Loucy (cell line): ENCODE results near the gene CRYGC.

Experiments
- EZH2phosphoT487 ChIP-seq: fragments of 200-600 bp; IDR thresholded peaks from 2 replicates; pipeline ENCODE4 v1.6.1; 2018; ENCODE audit warnings: antibody characterized with exemption, mild to moderate bottlenecking, moderate library complexity, borderline replicate concordance
- TF ChIP-seq, protein P1 (sequence below): fragments of 200-600 bp; sonication (generic); conservative IDR thresholded peaks from 2 replicates; pipeline ENCODE4 v1.5.1; 2014; ENCODE audit warnings: mild to moderate bottlenecking, antibody characterized with exemption, low read length

DNA sequence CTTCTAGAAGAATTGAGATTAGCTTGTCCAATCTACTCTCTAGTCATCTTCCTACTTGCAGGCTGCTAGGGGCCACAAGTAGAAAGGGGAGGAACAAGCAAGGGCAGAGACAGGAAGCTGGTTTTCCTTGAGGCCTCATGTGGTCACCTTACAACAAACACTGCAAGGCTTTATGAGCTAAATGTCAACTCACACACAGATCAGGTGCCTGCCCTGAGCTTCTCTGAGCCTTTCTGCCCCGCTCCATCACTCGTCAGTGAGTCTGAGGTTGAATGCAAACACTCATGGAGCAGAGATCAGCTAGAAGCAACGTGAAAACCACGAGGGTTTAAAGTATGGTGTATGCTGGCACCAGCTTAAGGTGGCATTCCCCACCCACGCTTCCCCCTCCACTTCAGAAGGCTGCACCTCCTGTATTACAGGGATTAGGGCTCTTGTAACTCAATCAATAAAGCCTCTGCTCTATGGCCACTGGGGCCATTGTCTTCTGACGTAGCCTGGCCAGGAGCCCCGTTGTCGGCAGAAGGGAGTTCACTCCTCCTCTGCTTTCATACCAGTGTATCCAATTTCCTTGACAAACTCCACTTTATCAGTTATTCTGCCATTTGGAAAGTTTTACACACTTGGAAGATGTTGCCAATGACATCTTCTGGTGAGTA lies 5.4 kb upstream of the CRYGC start:
- no peak for TF ChIP-seq EZH2phosphoT487
- TF ChIP-seq, protein P1, sequence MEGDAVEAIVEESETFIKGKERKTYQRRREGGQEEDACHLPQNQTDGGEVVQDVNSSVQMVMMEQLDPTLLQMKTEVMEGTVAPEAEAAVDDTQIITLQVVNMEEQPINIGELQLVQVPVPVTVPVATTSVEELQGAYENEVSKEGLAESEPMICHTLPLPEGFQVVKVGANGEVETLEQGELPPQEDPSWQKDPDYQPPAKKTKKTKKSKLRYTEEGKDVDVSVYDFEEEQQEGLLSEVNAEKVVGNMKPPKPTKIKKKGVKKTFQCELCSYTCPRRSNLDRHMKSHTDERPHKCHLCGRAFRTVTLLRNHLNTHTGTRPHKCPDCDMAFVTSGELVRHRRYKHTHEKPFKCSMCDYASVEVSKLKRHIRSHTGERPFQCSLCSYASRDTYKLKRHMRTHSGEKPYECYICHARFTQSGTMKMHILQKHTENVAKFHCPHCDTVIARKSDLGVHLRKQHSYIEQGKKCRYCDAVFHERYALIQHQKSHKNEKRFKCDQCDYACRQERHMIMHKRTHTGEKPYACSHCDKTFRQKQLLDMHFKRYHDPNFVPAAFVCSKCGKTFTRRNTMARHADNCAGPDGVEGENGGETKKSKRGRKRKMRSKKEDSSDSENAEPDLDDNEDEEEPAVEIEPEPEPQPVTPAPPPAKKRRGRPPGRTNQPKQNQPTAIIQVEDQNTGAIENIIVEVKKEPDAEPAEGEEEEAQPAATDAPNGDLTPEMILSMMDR, result no peak
